Kidney epithelial cell (primary cell): ENCODE measurements around the gene BAG3. TPM values are rescaled to one million over a fixed set of nuclear protein-coding genes. Genes with fewer than 3 reads are reported as not detected.
"Not testable (repeated sequence)": the region's sequence is repeated elsewhere in the genome, so short reads cannot be mapped to it uniquely, and the experiment has no call there.

Experiments used
- DNase-seq: peaks from one replicate; pipeline ENCODE4 v3.0.0-alpha.2; 2010; ENCODE audit warnings: low read depth
- H3K27me3 ChIP-seq: 2 replicates; pipeline ENCODE4 v1.6.0; 2011; ENCODE audit warnings: low read length; ENCODE audit not compliant: control insufficient read depth, insufficient read depth
- H3K36me3 ChIP-seq: 2 replicates; pipeline ENCODE4 v1.5.1; 2011; ENCODE audit warnings: low read length; ENCODE audit not compliant: control insufficient read depth, insufficient read depth
- H3K4me3 ChIP-seq: 2 replicates; pipeline ENCODE4 v1.5.1; 2011; ENCODE audit warnings: low read depth, mild to moderate bottlenecking, control low read depth, low read length
- CTCF ChIP-seq: IDR thresholded peaks from 2 replicates; pipeline ENCODE4 v1.5.1; 2011; ENCODE audit warnings: mild to moderate bottlenecking, moderate library complexity, low read length, control low read depth, inconsistent platforms; ENCODE audit not compliant: insufficient read depth, poor library complexity, severe bottlenecking
- total RNA-seq: library from RNA; depleted of rRNA; stranded (reverse); fragments of >200 nt; gene quantifications from 2 replicates; pipeline ENCODE4 v1.2.3, GENCODE V29; 2015

Gene BAG3
- total RNA-seq, 1 donor from 2014 or later = 30.3 TPM

- H3K36me3 ChIP-seq = no peaks in the 10 kb centered on the region
- TF ChIP-seq CTCF = no peak
- H3K4me3 ChIP-seq = no peak overlapping the region
- DNase-seq = no peak
- H3K27me3 ChIP-seq = no peaks in the 10 kb centered on the region
Observed at GRCh38 chr10:119611433-119611832, 39.7 kb upstream of the BAG3 start.

GRCh38 chr10:119613741-119614140, 37.4 kb upstream of the BAG3 start:
- Histone ChIP-seq H3K27me3 (no peaks in the 10 kb centered on the region), H3K36me3 (no peaks in the 10 kb centered on the region), H3K4me3 (no peak overlapping the region)
- no peak for DNase-seq
- no peak for TF ChIP-seq CTCF

GRCh38 chr10:119614686-119615085, 36.5 kb upstream of the BAG3 start:
- DNase-seq = no peak
- no peak for TF ChIP-seq CTCF
- Histone ChIP-seq H3K4me3 (no peak overlapping the region), H3K27me3 (no peaks in the 10 kb centered on the region), H3K36me3 (no peaks in the 10 kb centered on the region)

- TF ChIP-seq CTCF = no peak
- DNase-seq = no peak
- no peak overlapping the region for H3K4me3 ChIP-seq
- no peaks in the 10 kb centered on the region for H3K36me3 ChIP-seq
- H3K27me3 ChIP-seq = no peaks in the 10 kb centered on the region
Observed at GRCh38 chr10:119616882-119617570, 34.2 kb upstream of the BAG3 start.

- Histone ChIP-seq H3K27me3 (no peaks in the 10 kb centered on the region), H3K36me3 (no peaks in the 10 kb centered on the region), H3K4me3 (no peak overlapping the region)
- no peak for TF ChIP-seq CTCF
- no peak for DNase-seq
Observed at GRCh38 chr10:119619215-119619614, 32.0 kb upstream of the BAG3 start.

GRCh38 chr10:119619811-119620210, 31.4 kb upstream of the BAG3 start:
- not testable (repeated sequence) for H3K4me3 ChIP-seq, DNase-seq, H3K36me3 ChIP-seq, H3K27me3 ChIP-seq
